ENCODE results near the gene GPR42. TPM values are rescaled to one million over a fixed set of nuclear protein-coding genes. Genes with fewer than 3 reads are reported as not detected.
"Not testable (repeated sequence)": the region's sequence is repeated elsewhere in the genome, so short reads cannot be mapped to it uniquely, and the experiment has no call there.

Gene GPR42
- polyA plus RNA-seq, 1 experiment = not detected

DNA sequence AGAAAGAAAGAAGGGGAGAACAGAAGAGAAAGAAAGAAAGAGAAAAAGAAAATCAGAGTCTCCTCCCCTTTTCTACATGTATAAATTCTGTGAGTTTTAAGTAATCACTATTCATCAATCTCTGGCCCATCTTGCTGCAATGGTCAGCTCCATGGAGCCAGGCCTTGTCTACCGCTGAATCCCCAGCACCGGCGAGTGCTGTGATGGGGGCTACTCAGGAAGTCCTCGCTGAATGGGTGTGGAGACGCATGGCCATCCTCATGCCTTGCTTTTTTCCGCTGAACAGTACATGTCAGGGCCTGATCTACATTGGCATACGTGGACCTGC lies 29.9 kb downstream of the GPR42 start:
- no peak for DNase-seq (ENCODE audit: low read depth, low spot score)
- H3K27ac ChIP-seq (ENCODE audit: low read depth, low read length) = no peak overlapping the region
- ChIA-PET CTCF (no interaction called here), POLR2A (no interaction called here)
- no peaks in the 10 kb centered on the region; the same call in 1 of the 2 replicates for H3K9me3 ChIP-seq (ENCODE audit: control insufficient read depth, insufficient read depth, low read length)
- peaks cover 4% of the 10 kb centered on the region for H3K27me3 ChIP-seq (ENCODE audit: control insufficient read depth, insufficient read depth, low read length)
- TF ChIP-seq, protein P1, sequence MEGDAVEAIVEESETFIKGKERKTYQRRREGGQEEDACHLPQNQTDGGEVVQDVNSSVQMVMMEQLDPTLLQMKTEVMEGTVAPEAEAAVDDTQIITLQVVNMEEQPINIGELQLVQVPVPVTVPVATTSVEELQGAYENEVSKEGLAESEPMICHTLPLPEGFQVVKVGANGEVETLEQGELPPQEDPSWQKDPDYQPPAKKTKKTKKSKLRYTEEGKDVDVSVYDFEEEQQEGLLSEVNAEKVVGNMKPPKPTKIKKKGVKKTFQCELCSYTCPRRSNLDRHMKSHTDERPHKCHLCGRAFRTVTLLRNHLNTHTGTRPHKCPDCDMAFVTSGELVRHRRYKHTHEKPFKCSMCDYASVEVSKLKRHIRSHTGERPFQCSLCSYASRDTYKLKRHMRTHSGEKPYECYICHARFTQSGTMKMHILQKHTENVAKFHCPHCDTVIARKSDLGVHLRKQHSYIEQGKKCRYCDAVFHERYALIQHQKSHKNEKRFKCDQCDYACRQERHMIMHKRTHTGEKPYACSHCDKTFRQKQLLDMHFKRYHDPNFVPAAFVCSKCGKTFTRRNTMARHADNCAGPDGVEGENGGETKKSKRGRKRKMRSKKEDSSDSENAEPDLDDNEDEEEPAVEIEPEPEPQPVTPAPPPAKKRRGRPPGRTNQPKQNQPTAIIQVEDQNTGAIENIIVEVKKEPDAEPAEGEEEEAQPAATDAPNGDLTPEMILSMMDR (IDR thresholded peaks at IDR 0.05; ENCODE audit: low read depth, low read length) = no peak
- no peak overlapping the region for H3K4me3 ChIP-seq (ENCODE audit: low read depth, low read length)

DNA sequence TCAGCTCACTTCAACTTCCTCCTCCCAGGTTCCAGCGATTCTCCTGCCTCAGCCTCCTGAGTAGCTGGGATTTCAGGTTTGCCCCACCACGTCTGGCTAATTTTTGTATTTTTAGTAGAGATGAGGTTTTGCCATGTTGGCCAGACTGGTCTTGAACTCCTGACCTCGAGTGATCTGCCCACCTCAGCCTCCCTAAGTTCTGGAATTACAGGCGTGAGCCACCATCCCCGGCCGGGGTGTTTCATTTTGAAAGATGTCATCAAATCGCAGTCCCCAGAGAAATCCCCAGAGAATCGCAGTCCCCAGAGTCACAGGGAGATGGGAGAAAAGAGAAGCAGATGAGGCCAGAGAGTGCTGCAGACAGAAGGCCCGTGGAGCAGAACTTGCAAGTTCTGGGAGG lies 30.5 kb downstream of the GPR42 start:
- POLR2A ChIA-PET; H3K9me3 ChIP-seq (ENCODE audit: control insufficient read depth, insufficient read depth, low read length); H3K4me3 ChIP-seq (ENCODE audit: low read depth, low read length); DNase-seq (ENCODE audit: low read depth, low spot score); H3K27me3 ChIP-seq (ENCODE audit: control insufficient read depth, insufficient read depth, low read length); H3K27ac ChIP-seq (ENCODE audit: low read depth, low read length); CTCF ChIA-PET: not testable (repeated sequence)

DNA sequence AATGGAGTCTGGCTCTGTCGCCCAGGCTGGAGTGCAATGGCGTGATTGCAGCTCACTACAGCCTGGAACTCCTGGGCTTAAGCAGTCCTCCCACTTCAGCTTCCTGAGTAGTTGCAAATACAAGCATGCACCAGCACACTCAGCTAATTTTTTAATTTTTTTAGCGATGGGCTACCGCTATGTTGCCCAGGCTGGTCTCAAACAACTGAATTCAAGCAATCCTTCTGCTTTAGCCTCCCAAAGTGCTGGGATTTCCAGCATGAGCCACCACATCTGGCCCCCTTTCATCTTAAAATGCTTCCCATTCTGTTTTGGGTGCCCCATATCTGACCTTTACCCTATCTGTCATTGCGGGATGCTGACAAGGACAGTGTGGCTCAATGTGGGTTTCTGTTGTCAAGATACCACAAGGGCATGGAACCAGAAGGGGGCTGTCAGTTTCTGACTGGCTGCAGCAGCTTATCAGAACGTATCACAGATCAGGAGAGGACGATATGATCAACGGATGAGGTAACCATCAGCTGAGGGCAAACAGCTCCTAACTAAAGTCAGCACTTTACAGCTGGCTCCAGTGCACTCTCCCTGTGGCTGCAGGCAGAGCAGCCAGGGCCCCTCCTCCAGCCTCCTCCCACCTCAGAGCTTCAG lies 32.4 kb downstream of the GPR42 start:
- CTCF ChIA-PET = no interaction called here
- H3K27ac ChIP-seq (ENCODE audit: low read depth, low read length) = no peak overlapping the region
- no peak for DNase-seq (ENCODE audit: low read depth, low spot score)
- H3K9me3 ChIP-seq (ENCODE audit: control insufficient read depth, insufficient read depth, low read length) = no peaks in the 10 kb centered on the region
- H3K27me3 ChIP-seq (ENCODE audit: control insufficient read depth, insufficient read depth, low read length) = peaks cover 4% of the 10 kb centered on the region
- no peak overlapping the region for H3K4me3 ChIP-seq (ENCODE audit: low read depth, low read length)
- POLR2A ChIA-PET = no interaction called here
- TF ChIP-seq, protein P1 (IDR thresholded peaks at IDR 0.05; ENCODE audit: low read depth, low read length) = no peak

DNA sequence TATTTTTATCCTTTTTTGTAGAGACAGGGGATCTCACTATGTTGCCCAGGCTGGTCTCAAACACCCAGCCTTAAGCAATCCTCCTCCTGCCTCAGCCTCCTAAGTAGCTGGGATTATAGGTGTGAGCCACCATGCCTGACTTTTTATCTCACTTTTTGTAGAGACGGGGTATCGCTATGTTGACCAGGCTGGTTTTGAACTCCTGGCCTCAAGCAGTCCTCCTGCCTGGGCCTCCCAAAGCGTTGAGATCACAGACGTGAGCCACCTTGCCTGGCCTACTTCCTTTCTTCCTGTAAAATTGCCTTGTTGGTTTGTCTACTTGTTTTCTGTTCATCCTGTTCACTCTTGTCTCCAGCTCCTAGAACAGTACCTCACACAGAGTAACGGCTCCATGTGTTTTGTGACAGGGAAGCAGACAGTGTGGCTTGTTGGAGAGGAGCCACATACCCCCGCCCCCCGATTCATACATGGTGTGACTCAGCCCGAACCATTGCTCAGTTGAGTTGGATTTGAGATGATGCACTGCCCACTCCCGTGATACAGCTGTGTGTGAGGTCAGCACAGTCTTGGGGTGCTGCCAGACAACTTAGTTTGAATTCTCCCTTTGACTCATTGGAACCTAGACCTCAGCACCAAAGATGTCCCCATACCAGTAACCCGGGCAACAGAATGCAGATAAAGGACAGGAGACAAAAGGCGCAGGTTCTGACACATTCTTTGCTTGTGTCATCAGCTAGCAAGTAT lies 34.2 kb downstream of the GPR42 start:
- Histone ChIP-seq H3K27me3 (ENCODE audit: control insufficient read depth, insufficient read depth, low read length) (peaks cover 4% of the 10 kb centered on the region), H3K9me3 (ENCODE audit: control insufficient read depth, insufficient read depth, low read length) (no peaks in the 10 kb centered on the region), H3K4me3 (ENCODE audit: low read depth, low read length) (no peak overlapping the region), H3K27ac (ENCODE audit: low read depth, low read length) (no peak overlapping the region)
- peak; percentile 16 for DNase-seq (ENCODE audit: low read depth, low spot score)
- TF ChIP-seq, protein P1 (IDR thresholded peaks at IDR 0.05; ENCODE audit: low read depth, low read length) = no peak
- CTCF ChIA-PET = no interaction called here
- POLR2A ChIA-PET = no interaction called here

DNA sequence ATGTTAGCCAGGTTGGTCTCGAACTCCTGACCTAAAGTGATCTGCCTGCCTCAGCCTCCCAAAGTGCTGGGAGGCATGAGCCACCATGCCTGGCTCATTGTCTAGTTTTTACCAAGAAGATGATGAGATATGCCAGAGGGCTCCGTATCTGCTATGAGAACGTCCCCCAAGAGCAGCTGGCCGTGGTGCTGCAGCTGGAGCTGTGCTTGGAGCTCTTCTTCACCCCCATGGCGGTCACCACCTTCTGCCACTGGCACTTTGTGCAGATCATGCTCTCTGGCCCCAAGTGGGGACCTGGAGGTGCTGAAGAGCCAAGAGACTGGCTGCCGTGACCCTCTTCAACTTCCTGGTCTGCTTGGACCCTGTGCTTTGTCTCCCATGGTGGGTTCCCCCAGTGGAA lies 36.8 kb downstream of the GPR42 start:
- no peak for DNase-seq (ENCODE audit: low read depth, low spot score)
- ChIA-PET POLR2A (no interaction called here), CTCF (no interaction called here)
- H3K9me3 ChIP-seq (ENCODE audit: control insufficient read depth, insufficient read depth, low read length) = no peaks in the 10 kb centered on the region
- no peaks in the 10 kb centered on the region for H3K27me3 ChIP-seq (ENCODE audit: control insufficient read depth, insufficient read depth, low read length)
- no peak overlapping the region for H3K4me3 ChIP-seq (ENCODE audit: low read depth, low read length)
- TF ChIP-seq, protein P1 (IDR thresholded peaks at IDR 0.05; ENCODE audit: low read depth, low read length) = no peak
- H3K27ac ChIP-seq (ENCODE audit: low read depth, low read length) = no peak overlapping the region

Data from AG04450 (cell line).